AG09319 (cell line): Measurements from ENCODE around the gene IL12RB2.
"Not testable (repeated sequence)": the region's sequence is repeated elsewhere in the genome, so short reads cannot be mapped to it uniquely, and the experiment has no call there.

Experiments used
- DNase-seq: peaks from one replicate; pipeline ENCODE4 v3.0.0-alpha.2; 2010; ENCODE audit warnings: low read depth; ENCODE audit errors: extremely low read depth
- TF ChIP-seq, protein P1 (sequence below): IDR thresholded peaks from 2 replicates; pipeline ENCODE4 v1.5.1; 2011; ENCODE audit warnings: low read depth, mild to moderate bottlenecking, inconsistent platforms, low read length, moderate library complexity

The IL12RB2 gene

DNA sequence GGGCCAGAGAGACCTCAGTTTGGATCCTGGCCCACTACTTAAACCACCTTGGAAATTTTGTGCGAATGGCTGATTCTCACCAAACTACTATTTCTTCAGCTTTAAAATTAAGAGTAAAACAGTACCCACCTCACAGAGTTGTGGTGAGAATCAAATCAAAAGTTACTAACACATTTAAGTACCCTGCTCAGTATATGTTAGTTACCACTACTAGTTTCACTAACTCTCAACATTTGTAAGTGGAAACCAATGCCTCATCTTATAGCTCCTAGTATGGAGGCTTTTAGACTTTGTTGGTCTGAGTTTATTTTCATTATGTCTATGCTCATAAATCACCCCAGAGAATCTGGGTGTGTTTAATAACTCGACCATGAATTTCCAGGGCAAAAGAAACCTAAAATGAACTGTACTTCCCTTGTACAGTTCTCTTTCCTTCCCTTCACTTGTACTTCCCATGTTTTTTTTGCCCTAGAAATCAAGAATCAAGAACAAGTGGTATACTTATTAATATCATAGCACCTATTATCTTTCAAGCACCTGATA lies 134.1 kb downstream of the IL12RB2 start:
- TF ChIP-seq, protein P1, sequence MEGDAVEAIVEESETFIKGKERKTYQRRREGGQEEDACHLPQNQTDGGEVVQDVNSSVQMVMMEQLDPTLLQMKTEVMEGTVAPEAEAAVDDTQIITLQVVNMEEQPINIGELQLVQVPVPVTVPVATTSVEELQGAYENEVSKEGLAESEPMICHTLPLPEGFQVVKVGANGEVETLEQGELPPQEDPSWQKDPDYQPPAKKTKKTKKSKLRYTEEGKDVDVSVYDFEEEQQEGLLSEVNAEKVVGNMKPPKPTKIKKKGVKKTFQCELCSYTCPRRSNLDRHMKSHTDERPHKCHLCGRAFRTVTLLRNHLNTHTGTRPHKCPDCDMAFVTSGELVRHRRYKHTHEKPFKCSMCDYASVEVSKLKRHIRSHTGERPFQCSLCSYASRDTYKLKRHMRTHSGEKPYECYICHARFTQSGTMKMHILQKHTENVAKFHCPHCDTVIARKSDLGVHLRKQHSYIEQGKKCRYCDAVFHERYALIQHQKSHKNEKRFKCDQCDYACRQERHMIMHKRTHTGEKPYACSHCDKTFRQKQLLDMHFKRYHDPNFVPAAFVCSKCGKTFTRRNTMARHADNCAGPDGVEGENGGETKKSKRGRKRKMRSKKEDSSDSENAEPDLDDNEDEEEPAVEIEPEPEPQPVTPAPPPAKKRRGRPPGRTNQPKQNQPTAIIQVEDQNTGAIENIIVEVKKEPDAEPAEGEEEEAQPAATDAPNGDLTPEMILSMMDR, result no peak
- no peak for DNase-seq

DNA sequence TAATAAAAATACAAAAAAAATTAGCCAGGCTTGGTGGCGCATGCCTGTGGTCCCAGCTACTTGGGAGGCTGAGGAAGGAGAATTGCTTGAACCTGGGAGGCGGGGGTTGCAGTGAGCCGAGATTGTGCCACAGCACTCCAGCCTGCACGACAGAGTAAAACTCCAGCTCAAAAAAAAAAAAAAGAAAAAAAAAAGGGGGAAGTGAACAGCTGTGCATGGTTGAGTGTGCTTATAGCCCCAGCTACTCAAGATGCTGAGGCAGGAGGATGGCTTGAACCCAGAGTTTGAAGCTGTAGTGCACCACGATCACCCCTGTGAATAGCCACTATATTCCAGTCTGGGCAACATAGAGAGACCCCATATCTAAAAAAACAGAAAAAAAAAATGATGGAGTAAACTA lies 138.3 kb downstream of the IL12RB2 start:
- DNase-seq, result not testable (repeated sequence)
